Fibroblast of skin of left quadriceps (primary cell): ENCODE data around the gene SF3B3.

Experiments
- DNase-seq, 2 experiments: peaks; one replicate each; pipeline ENCODE4 v3.0.0-alpha.2; 2013; ENCODE audit warnings: low read depth in 2 of 2

The SF3B3 gene

GRCh38 chr16:70589998-70590471, 66.4 kb downstream of the SF3B3 start:
- peak; percentile 26 to 28 for DNase-seq

GRCh38 chr16:70590722-70591415, 67.3 kb downstream of the SF3B3 start:
- DNase-seq: no peak

- no peak for DNase-seq
These were observed 68.0 kb downstream of the SF3B3 start for GRCh38 chr16:70591615-70592014.

GRCh38 chr16:70592106-70592571, 68.5 kb downstream of the SF3B3 start:
- DNase-seq: no peak

GRCh38 chr16:70593544-70593943, 69.9 kb downstream of the SF3B3 start:
- no peak for DNase-seq

GRCh38 chr16:70594569-70594968, 71.0 kb downstream of the SF3B3 start:
- DNase-seq: no peak

GRCh38 chr16:70597135-70597835, 73.7 kb downstream of the SF3B3 start:
- DNase-seq: no peak

- no peak for DNase-seq
These were observed 75.4 kb downstream of the SF3B3 start for GRCh38 chr16:70598937-70599503.

GRCh38 chr16:70600730-70601129, 77.1 kb downstream of the SF3B3 start:
- DNase-seq: no peak

GRCh38 chr16:70601576-70602575, 78.3 kb downstream of the SF3B3 start:
- no peak for DNase-seq

GRCh38 chr16:70602831-70603230, 79.2 kb downstream of the SF3B3 start:
- no peak for DNase-seq

- DNase-seq: no peak
These were observed 81.0 kb downstream of the SF3B3 start for GRCh38 chr16:70604407-70605282.

GRCh38 chr16:70605283-70605657, 81.7 kb downstream of the SF3B3 start:
- DNase-seq: no peak

- no peak for DNase-seq
These were observed 84.9 kb downstream of the SF3B3 start for GRCh38 chr16:70608521-70608920.

- no peak for DNase-seq
These were observed 86.9 kb downstream of the SF3B3 start for GRCh38 chr16:70610273-70611223.

GRCh38 chr16:70611224-70611598, 87.6 kb downstream of the SF3B3 start:
- DNase-seq: no peak

- no peak for DNase-seq
These were observed 88.2 kb downstream of the SF3B3 start for GRCh38 chr16:70611785-70612303.

GRCh38 chr16:70612931-70613330, 89.3 kb downstream of the SF3B3 start:
- no peak for DNase-seq

GRCh38 chr16:70614208-70614951, 90.8 kb downstream of the SF3B3 start:
- no peak for DNase-seq
